ENCODE data around the gene SUN3.
"Not testable (repeated sequence)": the region's sequence is repeated elsewhere in the genome, so short reads cannot be mapped to it uniquely, and the experiment has no call there.

SUN3 gene

DNA sequence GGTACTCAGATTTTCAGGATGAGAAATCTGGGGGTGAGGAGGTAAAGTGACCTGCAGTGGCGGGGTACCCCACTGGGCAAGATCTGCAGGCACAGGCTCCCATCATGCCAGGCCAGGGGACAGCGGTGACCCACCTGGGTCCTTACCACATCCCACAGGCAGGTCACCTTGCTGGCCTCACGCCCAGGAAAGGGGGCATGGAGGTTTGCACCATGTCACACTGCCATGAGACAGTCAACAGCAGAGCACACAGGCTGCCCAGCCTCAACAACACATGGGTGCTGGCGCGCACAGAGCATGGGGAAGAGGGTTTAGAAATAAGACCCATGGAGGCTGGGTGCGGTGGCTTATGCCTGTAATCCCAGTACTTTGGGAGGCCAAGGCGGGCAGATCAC, 81.6 kb downstream of the SUN3 start:
- no peak for DNase-seq (ENCODE audit: low read depth)
- TF ChIP-seq MYC (IDR thresholded peaks at IDR 0.05; ENCODE audit: low read depth, low read length): no peak
- H3K4me3 ChIP-seq (ENCODE audit: low read depth, low read length): no peak overlapping the region

GRCh38 chr7:47946581-47947354, 82.1 kb downstream of the SUN3 start:
- TF ChIP-seq, protein P1, sequence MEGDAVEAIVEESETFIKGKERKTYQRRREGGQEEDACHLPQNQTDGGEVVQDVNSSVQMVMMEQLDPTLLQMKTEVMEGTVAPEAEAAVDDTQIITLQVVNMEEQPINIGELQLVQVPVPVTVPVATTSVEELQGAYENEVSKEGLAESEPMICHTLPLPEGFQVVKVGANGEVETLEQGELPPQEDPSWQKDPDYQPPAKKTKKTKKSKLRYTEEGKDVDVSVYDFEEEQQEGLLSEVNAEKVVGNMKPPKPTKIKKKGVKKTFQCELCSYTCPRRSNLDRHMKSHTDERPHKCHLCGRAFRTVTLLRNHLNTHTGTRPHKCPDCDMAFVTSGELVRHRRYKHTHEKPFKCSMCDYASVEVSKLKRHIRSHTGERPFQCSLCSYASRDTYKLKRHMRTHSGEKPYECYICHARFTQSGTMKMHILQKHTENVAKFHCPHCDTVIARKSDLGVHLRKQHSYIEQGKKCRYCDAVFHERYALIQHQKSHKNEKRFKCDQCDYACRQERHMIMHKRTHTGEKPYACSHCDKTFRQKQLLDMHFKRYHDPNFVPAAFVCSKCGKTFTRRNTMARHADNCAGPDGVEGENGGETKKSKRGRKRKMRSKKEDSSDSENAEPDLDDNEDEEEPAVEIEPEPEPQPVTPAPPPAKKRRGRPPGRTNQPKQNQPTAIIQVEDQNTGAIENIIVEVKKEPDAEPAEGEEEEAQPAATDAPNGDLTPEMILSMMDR (IDR thresholded peaks at IDR 0.05; ENCODE audit: low read depth, low read length): no peak
- TF ChIP-seq MAX (IDR thresholded peaks at IDR 0.05; ENCODE audit: low read depth, low read length) (no peak), MYC (IDR thresholded peaks at IDR 0.05; ENCODE audit: low read depth, low read length) (no peak), POLR2A (IDR thresholded peaks at IDR 0.05; ENCODE audit: extremely low read depth, insufficient read length) (no peak)
- no peak overlapping the region for H3K4me3 ChIP-seq (ENCODE audit: low read depth, low read length)
- DNase-seq (ENCODE audit: low read depth): no peak

- H3K4me3 ChIP-seq (ENCODE audit: low read depth, low read length): no peak overlapping the region
- DNase-seq (ENCODE audit: low read depth): peak; percentile 75
- no peak for TF ChIP-seq POLR2A (IDR thresholded peaks at IDR 0.05; ENCODE audit: extremely low read depth, insufficient read length)
- TF ChIP-seq, protein P1 (IDR thresholded peaks at IDR 0.05; ENCODE audit: low read depth, low read length): peak; percentile 61
Observed at GRCh38 chr7:47945261-47946015, 83.5 kb downstream of the SUN3 start.

GRCh38 chr7:47944536-47945260, 84.2 kb downstream of the SUN3 start:
- H3K4me3 ChIP-seq (ENCODE audit: low read depth, low read length): no peak overlapping the region
- no peak for DNase-seq (ENCODE audit: low read depth)
- TF ChIP-seq MYC (IDR thresholded peaks at IDR 0.05; ENCODE audit: low read depth, low read length) (no peak), MAX (IDR thresholded peaks at IDR 0.05; ENCODE audit: low read depth, low read length) (no peak), POLR2A (IDR thresholded peaks at IDR 0.05; ENCODE audit: extremely low read depth, insufficient read length) (no peak)
- TF ChIP-seq, protein P1 (IDR thresholded peaks at IDR 0.05; ENCODE audit: low read depth, low read length): no peak

DNA sequence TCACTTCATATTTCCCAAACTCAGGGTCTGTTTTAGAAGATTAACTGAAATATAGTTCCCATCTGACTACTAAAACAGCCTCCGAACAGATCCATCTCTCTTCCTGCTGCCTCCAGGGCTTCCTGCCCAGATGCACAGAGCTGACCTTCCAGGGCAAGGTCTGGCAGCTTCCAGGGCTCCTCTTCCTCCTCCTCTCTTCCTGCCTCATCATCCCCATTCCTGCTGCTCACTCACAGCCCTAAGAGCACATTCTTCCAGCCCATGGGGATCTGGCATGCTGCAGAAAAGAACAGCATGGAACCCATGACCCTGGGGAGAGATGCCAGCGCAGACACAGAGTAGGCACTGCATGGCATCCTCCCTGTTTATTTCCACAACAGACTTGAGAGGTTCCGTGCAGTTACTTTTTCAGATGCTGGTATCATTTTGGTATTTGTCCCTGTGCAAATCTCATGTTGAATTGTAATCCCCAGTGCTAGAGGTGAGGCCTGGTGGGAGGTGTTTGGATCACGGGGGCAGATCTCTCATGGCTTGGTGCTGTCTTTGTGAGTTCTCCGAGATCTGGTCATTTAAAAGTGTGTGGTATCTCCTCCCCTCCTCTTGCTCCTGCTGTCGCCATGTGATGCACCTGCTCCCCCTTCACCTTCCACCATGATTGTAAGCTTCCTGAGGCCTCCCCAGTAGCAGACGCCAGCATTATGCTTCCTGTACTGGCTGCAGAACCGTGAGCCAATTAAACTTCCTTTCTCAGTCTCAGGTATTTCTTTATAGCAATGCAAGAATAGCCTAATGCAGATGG, 85.0 kb downstream of the SUN3 start:
- DNase-seq (ENCODE audit: low read depth): no peak
- no peak overlapping the region for H3K4me3 ChIP-seq (ENCODE audit: low read depth, low read length)
- no peak for TF ChIP-seq POLR2A (IDR thresholded peaks at IDR 0.05; ENCODE audit: extremely low read depth, insufficient read length)
- TF ChIP-seq, protein P1 (IDR thresholded peaks at IDR 0.05; ENCODE audit: low read depth, low read length): no peak
- TF ChIP-seq MYC (IDR thresholded peaks at IDR 0.05; ENCODE audit: low read depth, low read length): no peak
- no peak for TF ChIP-seq MAX (IDR thresholded peaks at IDR 0.05; ENCODE audit: low read depth, low read length)

DNA sequence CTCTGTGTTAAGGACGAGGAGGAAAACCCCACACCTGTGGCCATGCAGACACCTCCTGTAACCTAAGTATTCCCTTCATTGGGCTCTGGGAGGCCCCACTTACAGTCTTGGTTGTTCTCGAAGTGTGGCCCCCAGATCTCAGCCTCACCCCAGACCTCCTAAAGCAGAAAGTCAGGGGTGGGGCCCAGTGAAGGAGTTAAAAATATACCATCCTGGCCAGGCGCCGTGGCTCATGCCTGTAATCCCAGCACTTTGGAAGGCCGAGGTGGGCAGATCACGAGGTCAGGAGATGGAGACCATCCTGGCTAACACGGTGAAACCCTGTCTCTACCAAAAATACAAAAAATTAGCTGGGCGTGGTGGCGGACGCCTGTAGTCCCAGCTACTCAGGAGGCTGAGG, 86.3 kb downstream of the SUN3 start:
- not testable (repeated sequence) for H3K4me3 ChIP-seq (ENCODE audit: low read depth, low read length); DNase-seq (ENCODE audit: low read depth)

Measured in NB4 (cell line).